Activated naive CD4-positive, alpha-beta T cell treated with anti-CD3 and anti-CD28 coated beads, Interleukin-2, amount 10 ng/mL, durations not matched to agents 7 days and 5 days (primary cell): ENCODE data around the gene FIZ1.

Experiments
- CTCF ChIA-PET: fragments of 350-600 bp; sonication (Branson Sonifier 250); formaldehyde crosslinking; loops from one replicate; lab custom pipeline; 2021; ENCODE audit warnings: antibody characterized with exemption; lab: Charles Lee
- DNase-seq: peaks from one replicate; pipeline ENCODE4 v3.0.0-alpha.2; 2020
- H3K27ac Mint-ChIP-seq: one replicate; pipeline ENCODE4 v1.8.0; 2021; ENCODE audit warnings: mild to moderate bottlenecking, moderate library complexity, mixed read lengths
- H3K27me3 Mint-ChIP-seq: one replicate; pipeline ENCODE4 v1.8.0; 2021; ENCODE audit warnings: mild to moderate bottlenecking, mixed read lengths
- H3K36me3 Mint-ChIP-seq: one replicate; pipeline ENCODE4 v1.8.0; 2021; ENCODE audit warnings: mixed read lengths
- H3K4me1 Mint-ChIP-seq: one replicate; pipeline ENCODE4 v1.8.0; 2021; ENCODE audit warnings: mixed read lengths
- H3K4me3 Mint-ChIP-seq: one replicate; pipeline ENCODE4 v1.8.0; 2021; ENCODE audit warnings: mild to moderate bottlenecking, moderate library complexity, mixed read lengths
- H3K9me3 Mint-ChIP-seq: one replicate; pipeline ENCODE4 v1.8.0; 2021; ENCODE audit warnings: mixed read lengths

FIZ1 gene

DNA sequence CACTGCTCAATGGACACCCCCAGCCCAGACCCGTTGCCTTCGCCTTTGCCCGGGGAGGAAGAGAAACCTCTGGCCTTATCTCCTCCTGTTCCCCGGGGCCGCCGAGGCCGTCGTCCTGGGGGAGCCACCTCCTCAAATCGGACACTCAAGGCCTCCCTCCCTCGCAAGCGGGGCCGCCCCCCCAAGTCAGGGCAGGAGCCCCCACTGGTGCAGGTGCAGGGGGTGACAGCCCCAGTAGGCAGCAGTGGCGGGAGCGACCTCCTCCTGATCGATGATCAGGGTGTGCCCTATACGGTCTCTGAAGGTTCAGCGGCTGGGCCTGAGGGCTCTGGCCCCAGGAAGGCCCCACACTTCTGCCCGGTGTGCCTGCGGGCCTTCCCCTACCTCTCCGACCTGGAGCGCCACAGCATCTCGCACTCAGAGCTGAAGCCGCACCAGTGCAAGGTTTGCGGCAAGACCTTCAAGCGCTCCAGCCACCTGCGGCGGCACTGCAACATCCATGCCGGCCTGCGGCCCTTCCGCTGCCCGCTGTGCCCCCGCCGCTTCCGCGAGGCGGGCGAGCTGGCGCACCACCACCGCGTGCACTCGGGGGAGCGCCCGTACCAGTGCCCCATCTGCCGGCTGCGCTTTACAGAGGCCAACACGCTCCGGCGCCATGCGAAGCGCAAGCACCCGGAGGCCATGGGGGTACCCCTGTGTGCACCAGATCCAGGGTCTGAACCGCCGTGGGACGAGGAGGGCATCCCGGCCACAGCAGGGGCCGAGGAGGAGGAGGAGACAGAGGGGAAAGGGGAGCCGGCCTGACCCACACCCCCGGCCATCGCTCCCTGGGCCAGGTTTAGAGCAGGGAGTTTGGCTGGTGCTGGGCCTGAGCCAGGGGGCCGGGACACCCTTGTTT is 3.0 kb upstream of the FIZ1 start:
- Mint-ChIP-seq H3K4me1 (peaks cover 51% of the 10 kb centered on the region), H3K27me3 (no peaks in the 10 kb centered on the region), H3K27ac (peak overlapping the region; percentile 89), H3K36me3 (peaks cover 31% of the 10 kb centered on the region), H3K9me3 (no peaks in the 10 kb centered on the region), H3K4me3 (peak overlapping the region; percentile 98)
- DNase-seq, result no peak
- CTCF ChIA-PET, result interaction anchor here (1.2 kb wide), 1 partner anchor 30 kb away, joined by 3 read pairs; no protein-coding TSS in a partner anchor

- CTCF ChIA-PET, result interaction anchor here (0.9 to 1.2 kb wide), 2 partner anchors 23 to 31 kb away, joined by 3 read pairs; partner anchors contain the start of gene ZNF784
- Mint-ChIP-seq H3K36me3 (peaks cover 33% of the 10 kb centered on the region), H3K27ac (peak overlapping the region; percentile 89), H3K4me1 (peaks cover 41% of the 10 kb centered on the region), H3K4me3 (peak overlapping the region; percentile 98), H3K9me3 (no peaks in the 10 kb centered on the region), H3K27me3 (no peaks in the 10 kb centered on the region)
- no peak for DNase-seq
These were observed 1.8 kb upstream of the FIZ1 start for GRCh38 chr19:55601084-55601483.

GRCh38 chr19:55600662-55601028 is 1.3 kb upstream of the FIZ1 start:
- Mint-ChIP-seq H3K4me1 (peaks cover 38% of the 10 kb centered on the region), H3K27me3 (no peaks in the 10 kb centered on the region), H3K9me3 (no peaks in the 10 kb centered on the region), H3K4me3 (peak overlapping the region; percentile 98), H3K36me3 (peaks cover 37% of the 10 kb centered on the region), H3K27ac (peak overlapping the region; percentile 89)
- no peak for DNase-seq
- CTCF ChIA-PET, result interaction anchor here (0.9 to 1.2 kb wide), 2 partner anchors 24 to 32 kb away, joined by 3 read pairs; partner anchors contain the start of gene ZNF784

- peak within 1 kb of the TSS; percentile 98 for H3K4me3 Mint-ChIP-seq
These were observed 735 bp upstream of the FIZ1 start, which contains the start of gene ZNF524 for GRCh38 chr19:55599842-55600661. TSS of gene ZNF524 (plus strand) at chr19:55600288. CDS start at chr19:55602113, 1,825 bp downstream.

DNA sequence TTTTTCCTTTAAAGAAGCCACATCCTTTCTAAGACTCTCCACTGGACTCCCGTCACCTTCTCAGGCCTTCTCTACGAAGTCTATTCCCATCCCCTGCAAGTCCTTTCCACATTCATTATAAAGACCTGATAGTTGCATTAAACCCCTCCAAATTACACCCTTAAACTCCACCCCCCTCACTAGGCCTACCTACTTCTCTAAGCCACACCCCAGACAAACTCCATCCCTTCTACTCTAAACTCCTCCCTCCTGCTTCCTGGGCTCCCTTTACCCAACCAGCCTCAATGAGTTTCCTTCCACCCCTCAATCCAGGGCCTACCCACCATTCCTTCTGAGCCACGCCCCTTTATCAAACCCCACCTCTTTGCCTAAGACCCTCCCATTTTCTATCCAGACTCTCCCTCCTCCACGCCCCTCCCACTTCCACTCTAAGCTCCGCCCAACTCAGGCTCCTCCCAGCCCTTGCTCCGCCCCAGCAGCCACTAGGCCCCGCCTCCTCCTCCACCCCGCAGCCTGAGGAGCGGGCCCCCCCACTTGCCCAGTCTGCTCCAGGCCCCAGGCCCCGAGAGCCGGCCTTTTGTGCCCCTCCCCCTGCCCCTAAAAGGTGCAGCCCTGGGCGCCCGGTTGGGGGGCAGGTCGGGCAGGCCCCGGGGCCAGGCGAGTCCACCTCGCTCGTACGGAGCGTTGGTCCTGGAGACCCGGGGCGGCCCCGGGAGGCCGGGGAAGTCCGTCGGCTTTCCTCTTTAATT is 424 bp downstream of the FIZ1 start:
- peaks cover 33% of the 10 kb centered on the region for H3K4me1 Mint-ChIP-seq
- peak overlapping the region; percentile 99 for H3K27ac Mint-ChIP-seq

More at GRCh38 chr19:55599842-55600661, 735 bp upstream of the FIZ1 start, which contains the start of gene ZNF524:
- peak; percentile 88 for DNase-seq
- Mint-ChIP-seq H3K36me3 (peaks cover 43% of the 10 kb centered on the region), H3K4me1 (peaks cover 38% of the 10 kb centered on the region), H3K27me3 (no peaks in the 10 kb centered on the region), H3K9me3 (peaks cover under 1% of the 10 kb centered on the region), H3K27ac (peak within 1 kb of the TSS; percentile 99)
- CTCF ChIA-PET, result interaction anchor here (0.9 to 1.6 kb wide), 2 partner anchors 12 to 24 kb away, joined by 3 to 4 read pairs; partner anchors contain the start of gene ZNF784

DNA sequence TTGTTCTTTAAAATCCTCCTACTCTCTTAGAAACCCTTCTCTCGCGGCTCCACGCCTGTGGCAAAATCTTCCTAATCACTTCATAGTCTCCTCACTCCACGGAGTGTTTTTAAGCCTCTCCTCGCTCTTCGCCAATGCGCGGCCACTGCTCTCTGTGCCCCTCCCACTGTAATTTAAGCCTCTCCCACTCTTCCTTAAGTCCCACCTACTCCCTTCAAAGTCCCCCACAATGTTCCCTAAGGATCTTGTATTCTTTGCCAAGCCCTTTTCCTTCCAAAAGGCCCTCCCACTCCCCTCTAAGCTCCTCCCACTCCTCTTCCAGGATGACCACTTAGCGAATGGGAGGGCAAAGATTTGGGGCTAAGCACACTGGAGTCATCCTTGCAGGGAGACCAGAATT is 1.3 kb downstream of the FIZ1 start:
- Mint-ChIP-seq H3K27me3 (no peaks in the 10 kb centered on the region), H3K9me3 (peaks cover 2% of the 10 kb centered on the region), H3K4me1 (peaks cover 25% of the 10 kb centered on the region), H3K4me3 (no peak overlapping the region), H3K27ac (no peak overlapping the region), H3K36me3 (peaks cover 41% of the 10 kb centered on the region)
- no peak for DNase-seq
- CTCF ChIA-PET, result no interaction called here

More for the DNA sequence above, 424 bp downstream of the FIZ1 start:
- DNase-seq, result peak; percentile 95
- peaks cover 2% of the 10 kb centered on the region for H3K9me3 Mint-ChIP-seq
- H3K36me3 Mint-ChIP-seq, result peaks cover 45% of the 10 kb centered on the region
- H3K4me3 Mint-ChIP-seq, result peak overlapping the region; percentile 98
- no peaks in the 10 kb centered on the region for H3K27me3 Mint-ChIP-seq
- CTCF ChIA-PET, result interaction anchor here (1.6 kb wide), 1 partner anchor 11 kb away, joined by 4 read pairs; no protein-coding TSS in a partner anchor

GRCh38 chr19:55597501-55597921 is 1.8 kb downstream of the FIZ1 start:
- no peaks in the 10 kb centered on the region for H3K27me3 Mint-ChIP-seq
- peaks cover 2% of the 10 kb centered on the region for H3K9me3 Mint-ChIP-seq
- no peak overlapping the region for H3K27ac Mint-ChIP-seq
- H3K36me3 Mint-ChIP-seq, result peaks cover 40% of the 10 kb centered on the region
- CTCF ChIA-PET, result no interaction called here
- H3K4me1 Mint-ChIP-seq, result peaks cover 24% of the 10 kb centered on the region
- no peak for DNase-seq
- no peak overlapping the region for H3K4me3 Mint-ChIP-seq

DNA sequence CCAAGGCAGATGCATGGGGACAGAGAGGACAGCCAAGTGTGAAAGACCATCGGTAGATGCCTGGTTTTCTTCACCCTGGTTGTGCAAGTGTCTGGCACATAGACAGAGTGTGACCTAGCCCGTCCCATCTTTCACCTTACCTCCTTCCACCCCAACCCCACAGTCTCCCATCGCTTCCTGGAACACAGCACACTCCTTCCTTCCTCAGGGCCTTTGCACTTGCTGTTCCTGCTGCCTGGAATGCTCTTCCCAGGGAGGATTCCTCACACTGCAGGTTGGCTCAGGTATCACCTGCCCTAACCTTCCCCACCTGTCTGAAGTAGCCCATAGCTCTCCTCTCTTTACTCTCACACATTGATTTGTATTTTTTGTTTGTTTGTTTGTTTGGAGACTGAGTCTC is 3.0 kb downstream of the FIZ1 start:
- no peak for DNase-seq
- peaks cover 2% of the 10 kb centered on the region for H3K9me3 Mint-ChIP-seq
- H3K4me3 Mint-ChIP-seq, result no peak overlapping the region
- CTCF ChIA-PET, result no interaction called here
- no peak overlapping the region for H3K27ac Mint-ChIP-seq
- peaks cover 17% of the 10 kb centered on the region for H3K4me1 Mint-ChIP-seq
- H3K27me3 Mint-ChIP-seq, result no peaks in the 10 kb centered on the region
- H3K36me3 Mint-ChIP-seq, result peaks cover 40% of the 10 kb centered on the region

- H3K9me3 Mint-ChIP-seq, result peaks cover 2% of the 10 kb centered on the region
- no peak overlapping the region for H3K27ac Mint-ChIP-seq
- CTCF ChIA-PET, result interaction anchor here (0.8 kb wide), 1 partner anchor 11 kb away, joined by 3 read pairs; no protein-coding TSS in a partner anchor
- H3K27me3 Mint-ChIP-seq, result no peaks in the 10 kb centered on the region
- no peak for DNase-seq
- H3K36me3 Mint-ChIP-seq, result peaks cover 40% of the 10 kb centered on the region
- peaks cover 11% of the 10 kb centered on the region for H3K4me1 Mint-ChIP-seq
- H3K4me3 Mint-ChIP-seq, result no peak overlapping the region
These were observed 4.2 kb downstream of the FIZ1 start for GRCh38 chr19:55594996-55595545.

- Mint-ChIP-seq H3K4me1 (peaks cover 7% of the 10 kb centered on the region), H3K9me3 (peaks cover 2% of the 10 kb centered on the region), H3K36me3 (peaks cover 35% of the 10 kb centered on the region), H3K27ac (no peak overlapping the region), H3K27me3 (no peaks in the 10 kb centered on the region), H3K4me3 (no peak overlapping the region)
- DNase-seq, result no peak
- CTCF ChIA-PET, result no interaction called here
These were observed 6.1 kb downstream of the FIZ1 start for GRCh38 chr19:55593096-55593772.

GRCh38 chr19:55592391-55593090 is 6.8 kb downstream of the FIZ1 start:
- Mint-ChIP-seq H3K27ac (no peak overlapping the region), H3K4me3 (no peak overlapping the region), H3K36me3 (peaks cover 32% of the 10 kb centered on the region), H3K4me1 (peaks cover 7% of the 10 kb centered on the region), H3K27me3 (peaks cover under 1% of the 10 kb centered on the region), H3K9me3 (peaks cover 2% of the 10 kb centered on the region)
- DNase-seq, result no peak
- CTCF ChIA-PET, result no interaction called here

- Mint-ChIP-seq H3K4me3 (no peak overlapping the region), H3K4me1 (peaks cover 15% of the 10 kb centered on the region), H3K36me3 (peaks cover 27% of the 10 kb centered on the region), H3K9me3 (peaks cover 2% of the 10 kb centered on the region), H3K27ac (no peak overlapping the region), H3K27me3 (peaks cover 10% of the 10 kb centered on the region)
- CTCF ChIA-PET, result no interaction called here
- no peak for DNase-seq
These were observed 7.8 kb downstream of the FIZ1 start for GRCh38 chr19:55591555-55591954.
